Smooth muscle cell of the brain vasculature (primary cell): Measurements from ENCODE around the gene TMPRSS3.

Experiments
- DNase-seq: peaks from one replicate; pipeline ENCODE4 v3.0.0-alpha.2; 2012; ENCODE audit warnings: low read depth, low spot score

Gene TMPRSS3

GRCh38 chr21:42351626-42352440 is 44.0 kb downstream of the TMPRSS3 start:
- DNase-seq, result no peak

GRCh38 chr21:42350927-42351426 is 44.9 kb downstream of the TMPRSS3 start, which contains the start of gene TFF2:
Gene TFF2 (minus strand): TSS chr21:42350994. CDS start chr21:42350957, 37 bp downstream.
- DNase-seq, result no peak

- no peak for DNase-seq
These were observed 45.4 kb downstream of the TMPRSS3 start for GRCh38 chr21:42350318-42350910.

GRCh38 chr21:42349420-42350317 is 46.2 kb downstream of the TMPRSS3 start:
- no peak for DNase-seq

GRCh38 chr21:42348762-42349161 is 47.1 kb downstream of the TMPRSS3 start:
- DNase-seq, result no peak

- DNase-seq, result no peak
These were observed 48.1 kb downstream of the TMPRSS3 start for GRCh38 chr21:42347601-42348327.

- no peak for DNase-seq
These were observed 48.8 kb downstream of the TMPRSS3 start for GRCh38 chr21:42346866-42347600.

- no peak for DNase-seq
These were observed 49.4 kb downstream of the TMPRSS3 start for GRCh38 chr21:42346441-42346840.

GRCh38 chr21:42344631-42345030 is 51.2 kb downstream of the TMPRSS3 start:
- DNase-seq, result no peak

- no peak for DNase-seq
These were observed 51.8 kb downstream of the TMPRSS3 start for GRCh38 chr21:42343963-42344510.

GRCh38 chr21:42343556-42343955 is 52.3 kb downstream of the TMPRSS3 start:
- DNase-seq, result no peak

- no peak for DNase-seq
These were observed 52.8 kb downstream of the TMPRSS3 start for GRCh38 chr21:42343101-42343500.

GRCh38 chr21:42341776-42342542 is 53.9 kb downstream of the TMPRSS3 start:
- DNase-seq, result no peak

GRCh38 chr21:42340187-42341050 is 55.4 kb downstream of the TMPRSS3 start:
- no peak for DNase-seq

- no peak for DNase-seq
These were observed 56.8 kb downstream of the TMPRSS3 start for GRCh38 chr21:42338729-42339715.

GRCh38 chr21:42337830-42338728 is 57.8 kb downstream of the TMPRSS3 start:
- DNase-seq, result no peak
